ENCODE results near the gene GART. TPM values are rescaled to one million over a fixed set of nuclear protein-coding genes. Genes with fewer than 3 reads are reported as not detected.

Gene GART
- total RNA-seq (2013; cell fraction: nucleolus; rRNA removed): 305 and 315 TPM in 2 replicates
- total RNA-seq (2014; rRNA removed) (96.6 and 104 TPM in 2 replicates), total RNA-seq (2014; rRNA removed; fragmentation: Illumina TruSeq; extraction: Trizol) (115 and 116 TPM in 2 replicates), total RNA-seq (2021) (142 and 145 TPM in 2 replicates), polyA plus RNA-seq (2011; rRNA removed) (44.7 and 52.5 TPM in 2 replicates), polyA plus RNA-seq (2014; fragmentation: Illumina TruSeq; extraction: Trizol) (150 and 157 TPM in 2 replicates), polyA plus RNA-seq (2014; fragmentation: Nextera tagmentation; extraction: Ambion mirVana) (10 to 100 TPM; 74.8 to 80.3 TPM), polyA plus RNA-seq (2014; rRNA removed) (64.0 and 68.3 TPM in 2 replicates), polyA plus RNA-seq (2016; fragmentation: Nextera tagmentation; extraction: Ambion mirVana) (100 to 1,000 TPM; 177 to 178 TPM), polyA minus RNA-seq (2011; rRNA and poly(A)+ RNA removed) (35.4 and 42.8 TPM in 2 replicates), Bru-seq, nascent RNA (percentile 84 among the genes with signal in this experiment), BruChase-seq, experiment 1, labeled RNA remaining after a 6-hour chase (percentile 91 among the genes with signal in this experiment), BruChase-seq, experiment 2, labeled RNA remaining after a 2-hour chase (percentile 90 among the genes with signal in this experiment)
- polyA plus RNA-seq (2011; ENCODE audit: low read depth): 39.3 TPM
- 29.1 and 34.3 TPM in 2 replicates for polyA plus RNA-seq (2011; cell fraction: cytosol; rRNA removed)
- 54.0 and 74.7 TPM in 2 replicates for polyA plus RNA-seq (2011; cell fraction: nucleus; rRNA removed)
- 39.5 and 49.2 TPM in 2 replicates for polyA plus RNA-seq (2012)
- 21.5 and 28.3 TPM in 2 replicates for polyA minus RNA-seq (2011; cell fraction: cytosol; rRNA and poly(A)+ RNA removed)
- polyA minus RNA-seq (2011; cell fraction: nucleus; rRNA and poly(A)+ RNA removed): 31.3 and 44.2 TPM in 2 replicates
- long read RNA-seq, experiment 1, transcript GART-201 (11 exons, 2,149 nt): major isoform, 78 of 174 reads
- long read RNA-seq, experiment 1, transcript GART-203 (22 exons, 3,341 nt): minor isoform, 39 of 174 reads
- long read RNA-seq, experiment 1, partial matches to known transcripts: 34 of 174 reads
- long read RNA-seq, experiment 1, other reads (novel, unspliced or antisense): 23 of 174 reads
- long read RNA-seq, experiment 2, transcript GART-201 (11 exons, 2,149 nt): major isoform, 484 of 961 reads
- long read RNA-seq, experiment 2, transcript GART-203 (22 exons, 3,341 nt): minor isoform, 182 of 961 reads
- long read RNA-seq, experiment 2, partial matches to known transcripts: 243 of 961 reads
- long read RNA-seq, experiment 2, other reads (novel, unspliced or antisense): 50 of 961 reads

DNA sequence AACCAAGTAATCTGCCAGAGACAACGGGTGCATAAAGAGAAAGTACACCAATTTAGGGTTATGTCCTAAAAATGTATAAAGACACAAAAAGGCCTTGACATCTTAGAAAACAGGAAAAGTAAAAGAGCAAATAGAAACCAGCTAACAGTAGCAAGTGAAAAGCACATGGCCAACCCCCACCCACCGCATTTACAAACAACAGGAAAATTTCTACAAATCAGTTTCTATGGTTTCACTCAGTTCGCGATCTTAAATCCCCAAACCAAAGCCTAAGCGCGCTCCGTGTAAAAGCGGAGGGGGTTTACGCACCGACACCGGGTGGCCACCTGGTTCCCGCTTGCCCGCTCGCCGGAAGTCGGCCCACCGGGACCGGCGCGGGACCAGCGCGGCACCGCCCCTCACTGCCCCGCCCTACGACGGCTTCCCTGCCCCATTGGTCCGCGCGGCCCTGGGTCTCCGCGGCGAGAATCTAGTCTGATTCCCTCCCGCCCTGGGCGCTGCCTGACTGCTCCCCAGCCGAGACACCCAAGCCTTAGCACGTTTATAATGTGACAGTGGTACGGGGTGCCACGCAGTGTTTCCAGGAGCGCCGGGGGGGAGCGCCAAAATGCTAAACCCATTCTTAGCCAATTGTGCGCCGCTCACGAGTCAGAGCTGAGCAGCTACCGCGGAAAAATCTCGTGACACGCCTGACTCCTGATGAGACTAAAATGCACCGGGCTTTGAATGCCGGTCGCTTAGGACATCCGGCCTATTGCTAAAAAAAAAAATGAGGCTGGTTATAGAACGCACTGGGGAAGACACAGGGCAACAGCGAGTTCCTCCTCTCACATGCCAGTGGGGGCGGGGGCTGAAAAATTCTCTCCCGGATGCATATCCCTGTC, at the start of gene GART:
TSS of gene GART (minus strand) at position 362 of the 884 bp plus-strand sequence. CDS start 2,802 bp downstream, outside the sequence.
- SMC1A ChIA-PET (ENCODE audit: uncharacterized antibody, unreplicated experiment): interaction anchor here (0.8 kb wide), 1 partner anchor 61 kb away, joined by 3 read pairs; no protein-coding TSS in a partner anchor
- no peak for TF ChIP-seq STAT1 (conservative IDR thresholded peaks at IDR 0.05)
- TF ChIP-seq, protein P1, sequence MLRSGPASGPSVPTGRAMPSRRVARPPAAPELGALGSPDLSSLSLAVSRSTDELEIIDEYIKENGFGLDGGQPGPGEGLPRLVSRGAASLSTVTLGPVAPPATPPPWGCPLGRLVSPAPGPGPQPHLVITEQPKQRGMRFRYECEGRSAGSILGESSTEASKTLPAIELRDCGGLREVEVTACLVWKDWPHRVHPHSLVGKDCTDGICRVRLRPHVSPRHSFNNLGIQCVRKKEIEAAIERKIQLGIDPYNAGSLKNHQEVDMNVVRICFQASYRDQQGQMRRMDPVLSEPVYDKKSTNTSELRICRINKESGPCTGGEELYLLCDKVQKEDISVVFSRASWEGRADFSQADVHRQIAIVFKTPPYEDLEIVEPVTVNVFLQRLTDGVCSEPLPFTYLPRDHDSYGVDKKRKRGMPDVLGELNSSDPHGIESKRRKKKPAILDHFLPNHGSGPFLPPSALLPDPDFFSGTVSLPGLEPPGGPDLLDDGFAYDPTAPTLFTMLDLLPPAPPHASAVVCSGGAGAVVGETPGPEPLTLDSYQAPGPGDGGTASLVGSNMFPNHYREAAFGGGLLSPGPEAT (IDR thresholded peaks at IDR 0.05; ENCODE audit: low read depth): no peak
- peak in 1 of 2 experiments; percentile 58; a peak in 2 of 4 replicates for TF ChIP-seq BHLHE40 (IDR thresholded peaks at IDR 0.05; ENCODE audit: borderline replicate concordance in 1 of 2, low read depth in 2 of 2, low read length in 1 of 2)
- TF ChIP-seq, protein P2, sequence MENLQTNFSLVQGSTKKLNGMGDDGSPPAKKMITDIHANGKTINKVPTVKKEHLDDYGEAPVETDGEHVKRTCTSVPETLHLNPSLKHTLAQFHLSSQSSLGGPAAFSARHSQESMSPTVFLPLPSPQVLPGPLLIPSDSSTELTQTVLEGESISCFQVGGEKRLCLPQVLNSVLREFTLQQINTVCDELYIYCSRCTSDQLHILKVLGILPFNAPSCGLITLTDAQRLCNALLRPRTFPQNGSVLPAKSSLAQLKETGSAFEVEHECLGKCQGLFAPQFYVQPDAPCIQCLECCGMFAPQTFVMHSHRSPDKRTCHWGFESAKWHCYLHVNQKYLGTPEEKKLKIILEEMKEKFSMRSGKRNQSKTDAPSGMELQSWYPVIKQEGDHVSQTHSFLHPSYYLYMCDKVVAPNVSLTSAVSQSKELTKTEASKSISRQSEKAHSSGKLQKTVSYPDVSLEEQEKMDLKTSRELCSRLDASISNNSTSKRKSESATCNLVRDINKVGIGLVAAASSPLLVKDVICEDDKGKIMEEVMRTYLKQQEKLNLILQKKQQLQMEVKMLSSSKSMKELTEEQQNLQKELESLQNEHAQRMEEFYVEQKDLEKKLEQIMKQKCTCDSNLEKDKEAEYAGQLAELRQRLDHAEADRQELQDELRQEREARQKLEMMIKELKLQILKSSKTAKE (IDR thresholded peaks at IDR 0.05; ENCODE audit: low read depth, poor library complexity, severe bottlenecking): no peak
- TF ChIP-seq ZNF207 (IDR thresholded peaks at IDR 0.05; ENCODE audit: borderline replicate concordance): no peak
- TF ChIP-seq, protein P3, sequence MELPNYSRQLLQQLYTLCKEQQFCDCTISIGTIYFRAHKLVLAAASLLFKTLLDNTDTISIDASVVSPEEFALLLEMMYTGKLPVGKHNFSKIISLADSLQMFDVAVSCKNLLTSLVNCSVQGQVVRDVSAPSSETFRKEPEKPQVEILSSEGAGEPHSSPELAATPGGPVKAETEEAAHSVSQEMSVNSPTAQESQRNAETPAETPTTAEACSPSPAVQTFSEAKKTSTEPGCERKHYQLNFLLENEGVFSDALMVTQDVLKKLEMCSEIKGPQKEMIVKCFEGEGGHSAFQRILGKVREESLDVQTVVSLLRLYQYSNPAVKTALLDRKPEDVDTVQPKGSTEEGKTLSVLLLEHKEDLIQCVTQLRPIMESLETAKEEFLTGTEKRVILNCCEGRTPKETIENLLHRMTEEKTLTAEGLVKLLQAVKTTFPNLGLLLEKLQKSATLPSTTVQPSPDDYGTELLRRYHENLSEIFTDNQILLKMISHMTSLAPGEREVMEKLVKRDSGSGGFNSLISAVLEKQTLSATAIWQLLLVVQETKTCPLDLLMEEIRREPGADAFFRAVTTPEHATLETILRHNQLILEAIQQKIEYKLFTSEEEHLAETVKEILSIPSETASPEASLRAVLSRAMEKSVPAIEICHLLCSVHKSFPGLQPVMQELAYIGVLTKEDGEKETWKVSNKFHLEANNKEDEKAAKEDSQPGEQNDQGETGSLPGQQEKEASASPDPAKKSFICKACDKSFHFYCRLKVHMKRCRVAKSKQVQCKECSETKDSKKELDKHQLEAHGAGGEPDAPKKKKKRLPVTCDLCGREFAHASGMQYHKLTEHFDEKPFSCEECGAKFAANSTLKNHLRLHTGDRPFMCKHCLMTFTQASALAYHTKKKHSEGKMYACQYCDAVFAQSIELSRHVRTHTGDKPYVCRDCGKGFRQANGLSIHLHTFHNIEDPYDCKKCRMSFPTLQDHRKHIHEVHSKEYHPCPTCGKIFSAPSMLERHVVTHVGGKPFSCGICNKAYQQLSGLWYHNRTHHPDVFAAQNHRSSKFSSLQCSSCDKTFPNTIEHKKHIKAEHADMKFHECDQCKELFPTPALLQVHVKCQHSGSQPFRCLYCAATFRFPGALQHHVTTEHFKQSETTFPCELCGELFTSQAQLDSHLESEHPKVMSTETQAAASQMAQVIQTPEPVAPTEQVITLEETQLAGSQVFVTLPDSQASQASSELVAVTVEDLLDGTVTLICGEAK (IDR thresholded peaks at IDR 0.05; ENCODE audit: borderline replicate concordance): peak; percentile 65; the same call in 1 of the 2 replicates
- no peak for TF ChIP-seq BMI1 (IDR thresholded peaks at IDR 0.05; ENCODE audit: borderline replicate concordance)

More for the DNA sequence above, at the start of gene GART:
- Histone ChIP-seq H3K4me3 (peak within 1 kb of the TSS; percentile 96), H3K79me2 (ENCODE audit: control insufficient read depth, insufficient read depth, low read length) (peaks cover 74% of the 10 kb centered on the region), H3K4me2 (ENCODE audit: control insufficient read depth, insufficient read depth) (peak within 1 kb of the TSS; percentile 73), H4K20me1 (ENCODE audit: control insufficient read depth, insufficient read depth) (peaks cover 2% of the 10 kb centered on the region; the same call in 1 of the 2 replicates), H3K9me3 (replicated peaks; ENCODE audit: control insufficient read depth, insufficient read depth, low read length) (no peaks in the 10 kb centered on the region), H3K4me1 (ENCODE audit: control insufficient read depth, insufficient read depth, low read length) (no peaks in the 10 kb centered on the region), H3K36me3 (ENCODE audit: control insufficient read depth in 2 of 2, insufficient read depth in 2 of 2, low read length in 1 of 2) (peaks cover 0 to 16% of the 10 kb centered on the region in 2 experiments; a peak in 2 of 4 replicates), H3K27me3 (replicated peaks in 1 of 2; ENCODE audit: control insufficient read depth in 2 of 2, insufficient read depth in 2 of 2, low read length in 1 of 2) (no peaks in the 10 kb centered on the region), H2AFZ (ENCODE audit: control insufficient read depth, low read depth, low read length) (peak within 1 kb of the TSS; percentile 88), H3K9ac (ENCODE audit: control insufficient read depth, insufficient read depth, low read length) (peak within 1 kb of the TSS; percentile 100), H3K27ac (ENCODE audit: control insufficient read depth, insufficient read depth) (peak within 1 kb of the TSS; percentile 100)
- DNase-seq (ENCODE audit: low read depth, low spot score): peak; percentile 35
- in situ Hi-C loops (cut with MboI): no loop called here
- WGBS (ENCODE audit: insufficient coverage, insufficient replicate concordance, low lambda C conversion rate, missing lambda C conversion rate): under 1% methylated on average over 56 of the region's 56 CpGs
- ChIA-PET CTCF (interaction anchor here (2.5 kb wide), 1 partner anchor 63 kb away, joined by 9 read pairs; no protein-coding TSS in a partner anchor), RAD21 (ENCODE audit: unreplicated experiment) (interaction anchor here (0.6 to 1.5 kb wide), 2 partner anchors 61 to 64 kb away, joined by 3 read pairs; no protein-coding TSS in a partner anchor), POLR2A (interaction anchor here (0.6 to 2.3 kb wide), 4 partner anchors 22 to 323 kb away, joined by 3 to 7 read pairs (median 6); partner anchors contain the start of genes DNAJC28 and TMEM50B)
- intact Hi-C loops (cut with micrococcal nuclease; ENCODE audit: unreplicated experiment): loop anchor here (5.0 to 10.0 kb wide), 5 partner anchors 45 to 770 kb away; partner anchors contain the start of genes DONSON, IFNGR2 and PAXBP1
- BruUV-seq (replicated peaks): no TSS peak
- peak; percentile 18 for FAIRE-seq
- ATAC-seq: peak; percentile 82

All from GM12878 (cell line).